Measurements from ENCODE around the gene HOXC9.

Gene HOXC9

DNA sequence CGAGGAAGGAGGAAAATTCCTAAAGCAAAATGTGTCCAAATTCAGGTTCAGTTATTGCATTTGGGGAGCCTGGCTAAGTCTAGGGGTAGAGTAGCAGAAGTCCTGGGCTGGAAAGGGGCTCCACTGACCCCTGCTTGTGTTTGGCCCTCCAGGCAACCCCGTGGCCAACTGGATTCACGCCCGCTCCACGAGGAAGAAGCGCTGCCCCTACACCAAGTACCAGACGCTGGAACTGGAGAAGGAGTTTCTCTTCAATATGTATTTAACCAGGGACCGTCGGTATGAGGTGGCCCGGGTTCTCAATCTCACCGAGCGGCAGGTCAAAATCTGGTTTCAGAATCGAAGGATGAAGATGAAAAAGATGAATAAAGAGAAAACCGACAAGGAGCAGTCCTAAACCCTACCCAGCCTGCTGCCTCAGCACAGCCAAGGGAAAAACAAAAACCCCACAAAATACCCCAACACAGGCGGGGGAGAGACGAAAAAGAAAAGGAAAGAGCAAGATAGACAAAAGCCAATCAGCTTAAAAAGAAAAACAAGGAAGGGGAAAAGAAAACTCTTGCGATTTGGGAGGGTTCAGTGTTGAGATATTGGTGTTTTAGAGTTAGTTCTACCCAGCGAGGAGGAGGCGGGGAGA is 2.4 kb downstream of the HOXC9 start:
- DNase-seq (ENCODE audit: low spot score): no peak

DNA sequence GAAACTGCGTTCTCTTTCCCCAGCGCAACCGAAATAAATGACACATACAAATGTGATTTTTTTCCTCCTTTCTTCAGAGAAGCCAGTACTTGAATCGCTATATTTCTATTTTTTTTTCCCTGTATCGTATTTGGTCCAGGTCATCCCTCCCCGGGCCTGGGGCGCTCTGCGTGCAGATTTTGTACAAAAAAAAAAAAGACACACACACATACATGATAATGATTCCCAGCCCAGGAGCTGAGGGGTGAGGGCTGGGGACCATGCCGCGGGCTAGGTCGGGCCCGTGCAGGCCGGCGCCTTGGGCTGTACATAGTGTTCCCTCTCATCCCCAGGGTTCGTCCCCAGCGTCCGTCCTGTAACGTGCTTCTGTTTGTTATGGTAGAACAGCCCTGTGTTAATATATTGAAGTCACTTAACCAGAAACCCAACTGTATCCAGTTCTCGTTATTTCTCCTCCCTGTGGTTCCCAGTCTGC is 3.0 kb downstream of the HOXC9 start:
- no peak for DNase-seq (ENCODE audit: low spot score)

DNA sequence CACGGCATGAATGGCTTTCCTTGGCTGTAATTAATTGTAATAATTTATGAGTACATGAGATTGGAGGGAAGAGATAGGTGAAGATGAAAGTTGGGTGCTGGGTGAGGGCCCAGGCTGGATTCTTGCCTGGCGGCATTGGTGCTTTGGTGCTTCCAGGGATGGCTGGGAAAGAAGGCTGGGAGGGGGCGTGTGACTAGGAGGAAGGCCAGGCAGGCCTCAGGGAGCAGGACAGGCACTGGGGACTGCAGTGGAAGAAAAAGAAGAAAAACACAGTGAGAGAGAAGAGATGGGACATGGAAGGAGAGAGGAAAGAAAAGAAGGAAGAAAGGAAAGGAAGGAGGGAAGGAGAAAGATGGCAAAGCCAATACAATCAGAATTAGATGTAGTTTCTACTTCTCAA is 3.7 kb downstream of the HOXC9 start:
- no peak for DNase-seq (ENCODE audit: low spot score)

DNA sequence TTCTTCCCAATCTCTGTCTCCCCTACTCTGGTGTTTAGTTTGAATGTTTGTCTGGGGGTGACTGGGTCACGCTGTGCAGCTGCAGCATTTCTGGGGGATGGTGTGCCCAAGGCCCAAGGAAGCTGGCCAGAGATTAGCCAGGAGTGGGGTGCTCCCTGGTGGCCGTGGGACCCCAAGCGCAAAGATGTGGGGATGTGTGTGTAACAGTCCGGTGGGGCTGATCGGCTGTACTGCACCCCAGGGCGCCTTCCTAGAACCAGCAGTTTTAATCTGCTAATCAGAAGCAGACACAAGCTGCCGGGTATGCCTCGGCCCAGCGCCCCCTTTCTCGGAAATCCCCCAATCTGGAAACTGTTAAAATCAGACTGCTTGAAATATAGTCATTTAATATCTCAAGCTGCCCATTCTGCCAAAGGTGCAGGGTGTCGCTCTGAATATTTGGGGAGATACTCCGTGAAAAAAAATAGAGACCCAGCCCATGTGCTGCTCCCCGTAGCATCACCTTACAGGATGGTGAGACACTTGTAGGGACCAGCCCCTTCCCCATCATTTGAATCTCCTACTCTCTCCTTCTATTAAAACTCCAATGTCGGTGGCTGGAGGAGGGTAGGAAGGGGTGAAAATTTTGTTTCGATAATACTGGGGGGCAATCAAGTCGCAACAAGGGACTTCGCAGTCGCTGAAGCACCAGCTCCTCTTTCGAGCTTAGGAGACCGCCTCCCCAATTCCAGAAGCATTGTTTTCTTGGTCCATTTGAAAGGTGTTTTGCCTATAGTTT is 4.3 kb downstream of the HOXC9 start:
- no peak for DNase-seq (ENCODE audit: low spot score)

DNA sequence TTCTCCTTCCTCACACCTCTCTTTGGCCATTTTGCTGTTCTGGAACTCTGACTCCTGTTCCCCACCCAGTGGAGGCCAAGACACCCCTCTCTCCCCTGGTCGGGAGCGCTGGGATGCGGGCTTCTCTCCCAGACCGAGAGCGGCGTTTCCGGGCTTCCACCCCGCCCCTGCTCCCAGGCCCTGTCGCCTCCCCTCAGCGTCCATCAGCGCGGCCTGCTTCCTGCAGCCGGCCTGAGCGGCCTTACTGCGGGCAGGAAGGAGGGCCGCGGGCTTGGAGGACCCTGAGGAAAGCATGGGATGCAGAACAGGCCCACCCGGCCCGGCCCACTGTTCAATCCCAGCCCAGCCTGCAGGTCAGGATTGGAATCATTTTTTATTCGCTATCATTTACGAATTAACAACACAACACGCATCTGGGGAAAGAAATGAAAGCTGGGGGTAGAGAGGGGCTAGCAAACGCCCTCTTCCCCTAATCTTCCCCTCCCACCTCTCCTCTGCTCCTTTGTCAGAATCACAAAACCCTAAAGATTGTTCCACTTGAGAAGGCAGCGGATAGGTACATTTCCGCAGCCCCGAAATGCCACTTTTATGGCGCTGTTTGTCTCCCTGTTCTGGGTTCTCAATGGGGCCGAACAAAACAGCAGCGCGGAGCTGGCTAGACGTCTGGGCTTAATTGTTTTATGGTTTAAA is 5.0 kb downstream of the HOXC9 start:
- DNase-seq (ENCODE audit: low spot score): no peak

DNA sequence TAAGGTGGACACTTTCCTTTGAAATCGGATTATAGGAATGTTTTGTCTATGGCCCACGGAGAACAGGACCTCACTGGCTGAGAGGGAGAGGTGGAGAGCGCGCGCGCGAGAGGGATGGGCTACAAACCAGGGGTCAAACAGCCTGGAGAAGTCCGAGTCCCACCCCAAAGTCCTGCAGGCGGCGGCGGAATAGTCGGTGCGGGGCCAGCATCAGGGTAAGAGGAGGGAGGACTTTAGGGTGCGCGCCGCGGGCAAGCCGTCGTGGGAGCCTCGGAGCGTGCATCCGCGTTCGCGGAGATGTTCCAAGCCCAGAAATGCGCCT is 5.5 kb downstream of the HOXC9 start:
- no peak for DNase-seq (ENCODE audit: low spot score)

DNA sequence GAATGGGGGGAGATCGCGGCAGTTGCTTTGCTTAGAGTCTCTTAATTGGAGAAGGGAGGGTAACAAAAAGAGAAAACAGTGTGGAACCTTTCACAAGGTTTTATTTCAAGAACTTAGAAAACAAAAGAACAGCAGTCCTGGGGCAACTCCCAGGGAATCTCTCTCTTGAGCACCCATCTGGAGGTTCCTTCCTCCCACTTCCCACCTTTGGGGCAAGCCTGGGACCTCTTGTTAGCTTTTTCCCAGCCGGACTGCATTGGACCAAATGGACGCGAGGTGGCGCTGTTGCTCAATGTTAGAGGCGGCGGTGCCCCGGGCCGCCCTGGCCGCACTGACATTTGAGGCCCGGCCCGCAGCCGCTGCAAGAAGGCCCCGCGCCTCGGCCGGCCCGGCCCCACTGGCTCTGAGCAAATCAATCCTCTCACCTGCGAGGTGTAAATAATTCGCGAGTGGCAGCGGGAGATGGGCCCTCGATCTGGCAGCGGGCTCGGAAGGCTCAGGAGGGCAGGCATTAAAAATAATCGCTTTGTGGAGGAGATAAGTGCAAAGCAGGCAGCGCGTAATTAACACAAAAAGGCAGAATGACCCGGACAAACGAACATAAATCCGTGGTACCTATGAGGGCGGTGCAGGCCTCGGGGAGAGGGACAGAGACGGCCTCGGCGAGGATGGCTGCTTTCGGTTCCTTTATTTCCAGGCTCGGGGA is 6.0 kb downstream of the HOXC9 start:
- peak; percentile 94 for DNase-seq (ENCODE audit: low spot score)

DNA sequence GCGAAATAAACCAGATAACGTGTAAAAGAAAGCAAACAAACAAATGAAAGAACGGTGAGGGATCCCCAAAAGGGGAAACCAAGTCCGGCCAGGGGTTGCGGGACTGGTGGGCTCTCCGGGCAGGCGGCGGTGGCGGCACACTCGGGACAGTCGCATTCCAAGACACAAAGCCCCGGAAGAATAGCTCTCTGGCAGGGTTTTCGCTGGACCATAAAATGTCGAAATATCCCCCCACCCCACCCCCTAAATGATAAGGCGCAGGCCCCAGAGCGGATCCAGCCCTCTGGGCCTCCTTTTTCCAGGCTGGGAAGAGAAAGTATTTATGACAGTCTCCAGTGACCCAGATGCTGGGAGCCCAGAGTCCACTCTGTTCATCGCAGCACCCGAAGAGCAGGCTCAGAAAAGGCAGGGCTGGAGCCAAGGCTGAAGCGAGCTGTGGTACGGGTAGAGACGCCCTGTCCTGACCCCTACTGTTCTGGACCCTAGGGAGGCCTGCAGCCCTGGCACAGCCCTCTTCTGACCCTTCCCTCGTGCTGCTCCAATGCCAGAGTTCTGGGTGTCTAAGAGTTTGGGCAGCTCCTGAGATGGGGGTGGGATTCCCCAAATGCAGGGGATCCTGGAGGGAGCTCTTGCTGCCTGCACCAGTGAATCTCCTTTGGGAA is 6.7 kb downstream of the HOXC9 start:
- peak; percentile 69 for DNase-seq (ENCODE audit: low spot score)

DNA sequence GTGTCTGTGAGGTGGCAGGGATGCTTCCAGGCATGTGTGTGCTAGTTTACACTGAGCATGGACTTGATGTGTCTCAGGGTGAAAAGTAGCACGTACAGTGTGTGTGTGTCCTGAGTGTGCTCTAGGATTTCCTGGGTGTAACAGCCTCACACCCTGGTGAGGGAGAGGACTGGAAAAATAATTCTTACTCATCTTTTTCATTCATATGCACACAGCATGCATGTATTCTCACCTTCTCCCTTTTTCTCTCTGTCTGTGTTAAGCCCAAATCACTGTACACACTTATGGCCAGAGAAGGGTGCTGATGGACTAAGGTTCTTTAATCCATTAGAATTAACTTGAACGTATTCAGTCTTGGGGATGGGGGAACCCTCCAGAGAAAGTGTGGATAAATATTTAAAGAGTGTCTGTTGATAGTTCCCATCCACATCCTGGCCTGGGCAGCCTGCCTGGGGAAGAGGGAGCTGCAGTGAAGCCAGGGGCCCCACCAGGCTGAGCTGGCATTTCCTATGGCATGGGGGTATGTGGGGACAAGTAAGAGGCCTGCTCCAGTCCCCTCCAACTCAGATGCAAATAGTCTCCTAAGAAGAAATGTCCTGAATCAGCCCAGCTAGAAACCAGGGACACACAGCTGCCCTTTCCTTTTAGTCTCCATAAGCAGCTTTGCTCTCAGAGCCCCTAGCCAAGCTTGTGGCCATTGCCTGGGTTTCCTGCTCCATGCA is 7.7 kb downstream of the HOXC9 start:
- DNase-seq (ENCODE audit: low spot score): no peak

DNA sequence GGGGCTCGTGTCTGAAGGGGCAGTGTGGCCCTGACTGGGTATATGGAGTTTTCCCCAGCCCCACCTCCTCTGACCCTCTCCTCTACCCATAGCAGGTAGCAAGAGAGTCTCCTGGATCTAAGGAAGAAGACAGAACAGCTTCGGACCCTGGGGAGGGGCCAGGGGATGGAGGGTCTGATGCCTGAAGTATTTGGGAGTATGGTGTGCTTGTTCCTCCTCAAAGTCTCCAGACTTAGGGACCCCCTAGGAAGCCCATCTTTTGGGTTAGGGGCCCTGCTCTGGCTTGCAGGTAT is 8.2 kb downstream of the HOXC9 start:
- no peak for DNase-seq (ENCODE audit: low spot score)

DNA sequence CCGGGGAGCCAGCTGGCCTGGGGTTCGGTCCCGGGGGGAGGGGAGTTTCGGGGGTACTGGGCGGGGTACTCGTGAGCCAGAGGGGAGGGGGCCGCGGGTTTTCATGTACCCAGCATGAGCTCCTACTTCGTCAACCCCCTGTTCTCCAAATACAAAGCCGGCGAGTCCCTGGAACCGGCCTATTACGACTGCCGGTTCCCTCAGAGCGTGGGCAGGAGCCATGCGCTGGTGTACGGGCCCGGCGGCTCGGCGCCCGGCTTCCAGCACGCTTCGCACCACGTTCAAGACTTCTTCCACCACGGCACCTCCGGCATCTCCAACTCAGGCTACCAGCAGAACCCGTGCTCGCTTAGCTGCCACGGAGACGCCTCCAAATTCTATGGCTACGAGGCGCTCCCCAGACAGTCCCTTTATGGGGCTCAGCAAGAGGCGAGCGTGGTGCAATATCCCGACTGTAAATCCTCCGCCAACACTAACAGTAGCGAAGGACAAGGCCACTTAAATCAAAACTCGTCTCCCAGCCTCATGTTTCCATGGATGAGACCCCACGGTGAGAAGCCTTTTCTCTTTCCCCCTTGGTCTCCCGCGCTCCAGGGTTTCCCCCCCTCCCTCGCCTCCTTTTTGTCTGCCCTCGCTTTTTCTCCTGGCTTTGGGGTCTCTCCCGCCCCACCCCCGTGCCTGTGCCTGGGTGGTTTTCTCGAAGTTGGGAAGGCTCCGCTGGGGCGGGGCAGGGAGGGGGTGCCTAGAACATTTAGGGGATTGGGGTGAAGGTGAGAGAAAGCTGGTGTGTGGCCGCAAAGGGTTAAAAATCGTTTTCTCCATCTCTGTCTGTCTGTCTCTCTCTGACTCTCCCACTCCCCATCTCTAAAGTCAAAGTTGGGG is 9.5 kb downstream of the HOXC9 start:
- DNase-seq (ENCODE audit: low spot score): no peak

DNA sequence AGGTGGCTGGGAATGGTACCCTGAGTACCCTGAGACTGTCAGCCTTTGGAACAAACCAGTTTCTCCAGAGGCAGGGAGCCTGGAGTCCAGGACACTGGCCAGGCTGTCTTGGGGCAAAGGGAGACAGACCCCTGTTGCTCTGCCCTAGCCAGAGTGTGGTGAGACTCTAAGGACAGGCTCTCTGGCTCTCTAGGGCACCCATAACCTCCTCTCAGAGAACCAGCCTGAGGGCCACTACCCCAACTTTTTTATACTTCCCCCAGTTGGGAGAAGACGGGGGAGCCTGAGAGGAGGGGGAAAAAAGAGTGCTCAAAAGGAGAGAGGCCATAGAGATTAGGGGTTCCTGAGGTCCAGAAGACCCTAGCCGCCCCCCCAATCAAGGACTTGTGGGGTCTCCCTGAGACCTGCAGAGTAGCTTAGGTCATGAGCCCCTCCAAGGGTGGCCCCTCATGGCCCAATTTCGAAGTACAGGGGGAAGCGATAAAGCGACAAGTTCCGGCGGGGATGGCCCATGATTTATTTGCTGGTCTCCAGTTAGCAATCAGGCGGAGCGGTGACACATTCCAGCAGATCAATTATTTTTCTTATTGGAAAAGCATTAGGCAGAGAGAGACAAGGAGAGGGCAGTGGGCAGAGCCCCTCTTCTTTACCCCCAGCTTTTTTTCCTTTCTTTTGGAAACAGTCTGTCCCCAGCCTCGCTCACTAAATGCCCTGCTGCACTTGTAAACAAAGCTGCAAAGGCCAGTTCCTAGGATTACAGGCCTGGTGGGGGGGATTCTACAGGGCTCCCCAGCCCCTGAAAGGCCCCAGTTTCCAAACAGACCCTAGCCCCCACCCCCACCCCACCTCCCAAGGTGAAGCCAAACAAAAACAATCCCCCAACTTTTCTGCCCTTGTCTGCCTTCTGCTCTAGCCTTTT is 10.4 kb downstream of the HOXC9 start:
- no peak for DNase-seq (ENCODE audit: low spot score)

DNA sequence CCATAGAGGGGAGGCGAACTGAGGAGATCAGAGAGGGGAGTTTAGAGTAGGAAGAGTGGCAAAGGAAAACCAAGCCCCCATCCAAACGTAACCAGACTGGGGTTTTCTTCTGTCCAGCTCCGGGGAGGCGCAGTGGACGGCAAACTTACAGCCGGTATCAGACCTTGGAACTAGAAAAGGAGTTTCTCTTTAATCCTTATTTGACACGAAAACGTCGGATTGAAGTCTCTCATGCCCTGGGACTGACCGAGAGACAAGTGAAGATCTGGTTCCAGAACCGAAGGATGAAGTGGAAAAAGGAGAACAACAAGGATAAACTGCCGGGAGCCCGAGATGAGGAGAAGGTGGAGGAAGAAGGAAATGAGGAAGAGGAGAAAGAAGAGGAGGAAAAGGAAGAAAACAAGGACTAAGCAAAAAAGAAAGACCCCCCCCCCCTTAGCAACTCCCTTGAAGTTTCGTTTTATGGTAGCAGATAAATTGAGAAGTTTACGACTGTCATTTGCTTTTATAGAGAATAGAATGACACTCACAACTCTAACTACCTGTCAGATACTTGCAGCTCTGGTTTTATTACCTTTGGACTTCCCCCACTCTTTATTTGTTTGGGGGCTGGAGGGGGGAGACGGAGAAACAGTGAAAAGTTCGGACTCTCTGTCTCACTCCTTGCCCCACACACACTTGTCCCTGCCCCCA is 11.2 kb downstream of the HOXC9 start:
- no peak for DNase-seq (ENCODE audit: low spot score)

DNA sequence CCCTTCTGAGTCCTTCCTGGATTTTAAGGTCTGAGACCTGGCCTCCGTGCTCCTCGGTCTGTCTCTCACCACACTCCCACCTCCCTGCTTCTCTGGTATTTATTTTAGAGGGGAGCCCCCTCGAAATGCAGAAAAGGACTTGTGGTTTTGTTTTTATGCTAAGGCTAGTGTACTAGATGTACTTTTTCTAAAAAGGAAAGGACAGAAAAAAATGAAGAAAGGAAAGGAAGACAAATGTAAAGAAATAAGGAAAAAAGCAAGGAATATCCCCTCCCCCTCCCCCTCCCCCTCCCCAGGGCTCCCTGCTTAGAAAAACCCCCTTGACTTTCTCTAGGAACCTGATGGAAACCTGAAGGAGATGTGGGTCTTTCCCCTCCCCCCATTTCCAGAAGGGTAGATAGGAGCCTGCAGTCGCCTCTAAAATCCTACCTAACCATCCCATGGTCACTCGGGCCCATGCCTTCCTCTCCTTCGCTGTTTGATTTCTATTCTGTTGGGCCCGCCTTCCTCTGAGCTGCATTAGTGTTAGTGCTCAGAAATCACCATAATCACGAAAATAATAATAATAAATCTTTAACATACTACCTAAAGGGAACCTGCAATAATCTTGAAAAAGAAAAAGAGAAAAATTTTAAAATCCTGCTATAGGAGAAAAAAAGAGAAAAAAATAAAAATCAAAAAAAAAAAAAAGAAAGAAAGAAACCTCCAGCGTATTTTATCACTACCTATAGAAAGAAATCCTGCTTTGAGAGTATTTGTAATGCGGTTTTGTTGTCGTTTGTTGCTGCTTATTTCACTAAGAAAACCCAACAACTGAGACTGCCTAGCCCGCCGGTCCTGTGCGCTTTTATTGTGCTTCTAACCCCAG is 11.9 kb downstream of the HOXC9 start:
- no peak for DNase-seq (ENCODE audit: low spot score)

DNA sequence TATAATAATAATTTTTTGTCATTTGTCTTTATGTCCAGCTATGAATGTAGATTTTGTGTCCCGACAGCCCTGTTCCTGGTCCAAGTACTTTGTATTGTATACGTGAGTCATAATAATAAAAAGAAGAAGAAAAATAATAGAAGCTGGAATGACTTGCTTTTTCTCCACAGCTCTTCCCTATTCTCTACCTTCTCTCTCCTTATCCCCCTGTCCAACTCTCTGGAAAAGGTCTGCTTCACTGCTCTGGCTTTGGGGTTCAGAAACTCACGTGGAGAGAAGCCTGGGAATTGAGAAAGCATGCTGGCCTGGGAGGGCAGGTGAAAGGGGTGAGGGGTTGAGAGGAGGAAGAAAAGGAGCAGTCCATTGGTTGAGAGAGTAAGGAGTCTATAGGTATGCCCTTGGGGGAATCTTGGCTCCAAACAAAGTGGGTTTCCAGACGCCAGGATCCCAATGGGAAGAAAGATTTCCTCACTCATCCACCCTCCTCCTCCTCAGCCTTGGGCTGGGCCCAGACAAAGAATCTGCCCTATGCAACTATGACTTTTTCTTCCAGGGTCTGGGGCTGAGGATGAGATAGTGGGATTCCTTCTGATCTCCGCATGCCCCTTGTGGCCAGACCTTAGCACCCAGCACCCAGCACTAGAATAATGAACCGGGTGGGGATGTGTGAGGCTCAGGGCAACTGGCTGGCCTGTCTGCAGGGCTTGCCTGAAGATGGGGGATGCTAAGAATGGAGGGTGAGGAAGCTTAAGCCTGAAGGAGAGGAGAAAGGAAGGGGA is 12.9 kb downstream of the HOXC9 start:
- no peak for DNase-seq (ENCODE audit: low spot score)

DNA sequence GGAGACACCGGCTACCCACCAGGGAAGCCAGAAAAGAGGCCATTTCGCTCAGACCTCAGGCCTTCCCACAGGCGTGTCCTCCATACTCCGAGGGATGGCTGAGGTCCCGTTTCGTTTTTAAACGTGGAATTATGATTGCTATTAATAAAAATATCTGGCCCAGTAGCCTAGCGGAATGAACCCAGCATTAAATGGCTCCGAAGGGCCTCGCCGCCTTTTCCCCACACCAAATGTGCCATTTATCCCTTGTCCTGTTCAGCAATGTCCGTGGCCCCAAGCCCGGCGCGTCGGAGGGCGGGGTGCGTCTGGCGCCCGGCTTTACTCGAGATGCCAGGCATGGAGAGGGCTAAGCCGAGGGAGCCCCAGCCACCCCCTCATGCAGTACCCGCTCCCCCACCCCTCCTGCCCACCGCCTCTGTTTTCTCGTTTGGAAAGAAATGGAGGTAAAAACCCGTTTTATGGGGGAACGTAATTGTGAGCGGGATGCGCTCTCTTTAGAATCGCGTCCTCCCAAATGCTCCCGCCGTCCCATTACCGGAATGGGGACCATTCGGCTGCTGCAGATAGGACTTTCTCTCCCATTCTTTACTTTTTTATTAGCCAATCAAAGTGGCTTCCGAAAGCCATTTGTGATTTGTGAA is 14.5 kb downstream of the HOXC9 start:
- DNase-seq (ENCODE audit: low spot score): no peak

Data from HuH-7.5 (cell line).